K562 (cell line): ENCODE results near the gene ATP1A3.

Experiments
- CEBPZ ChIP-seq: fragments of 150-350 bp; IDR thresholded peaks from 2 replicates; pipeline ENCODE4 v1.6.1; 2014; ENCODE audit warnings: low read depth, mild to moderate bottlenecking, low read length, borderline replicate concordance
- CREM ChIP-seq: IDR thresholded peaks from 2 replicates; pipeline ENCODE4 v1.6.1; 2014; ENCODE audit warnings: antibody characterized with exemption, low read depth
- REST ChIP-seq, 2 experiments: fragments of 450-650 bp; formaldehyde crosslinking in 1 of 2; IDR thresholded peaks; 2 replicates each; pipeline versions ENCODE4 v1.4.0 to v1.6.1; 2014 to 2020; ENCODE audit warnings: mild to moderate bottlenecking in 2 of 2, borderline replicate concordance in 1 of 2, low read depth in 1 of 2
- SREBF2 ChIP-seq: sonication (generic); formaldehyde crosslinking; IDR thresholded peaks from 2 replicates; pipeline ENCODE4 v1.4.0; 2020; ENCODE audit warnings: mild to moderate bottlenecking, missing genetic modification reagents

GRCh38 chr19:41918653-41919244 lies 75.3 kb downstream of the ATP1A3 start:
- no peak for TF ChIP-seq SREBF2 (CRISPR knock-in tag)
- TF ChIP-seq CEBPZ: no peak
- TF ChIP-seq REST (IDR thresholded peaks at IDR 0.05; ENCODE audit: borderline replicate concordance): no peak
- no peak for TF ChIP-seq REST (CRISPR knock-in tag; IDR thresholded peaks at IDR 0.05; ENCODE audit: low read depth)
- TF ChIP-seq CREM: no peak
